Measurements from ENCODE around the gene MAL.
"Not testable (repeated sequence)": the region's sequence is repeated elsewhere in the genome, so short reads cannot be mapped to it uniquely, and the experiment has no call there.

MAL gene

DNA sequence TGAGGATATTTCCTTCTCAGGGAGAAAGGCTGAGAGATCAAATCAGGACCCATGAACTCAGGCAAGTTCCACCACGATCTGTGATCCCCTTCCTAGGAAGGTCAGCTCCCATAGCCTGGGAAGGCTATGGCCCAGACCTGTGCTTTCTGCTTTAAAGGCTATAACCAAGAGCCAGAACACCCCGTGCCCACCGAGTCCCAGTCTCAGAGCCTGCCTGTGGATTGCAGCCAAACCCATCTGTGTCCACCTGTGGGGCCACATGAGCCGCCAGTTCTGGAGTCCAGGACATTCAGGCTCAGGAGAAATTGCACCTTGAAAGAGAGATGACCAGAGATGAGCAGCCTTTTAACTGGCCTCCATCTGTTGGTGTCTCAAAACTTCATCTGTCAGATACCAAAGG is 46.9 kb downstream of the MAL start:
- no peak for DNase-seq

DNA sequence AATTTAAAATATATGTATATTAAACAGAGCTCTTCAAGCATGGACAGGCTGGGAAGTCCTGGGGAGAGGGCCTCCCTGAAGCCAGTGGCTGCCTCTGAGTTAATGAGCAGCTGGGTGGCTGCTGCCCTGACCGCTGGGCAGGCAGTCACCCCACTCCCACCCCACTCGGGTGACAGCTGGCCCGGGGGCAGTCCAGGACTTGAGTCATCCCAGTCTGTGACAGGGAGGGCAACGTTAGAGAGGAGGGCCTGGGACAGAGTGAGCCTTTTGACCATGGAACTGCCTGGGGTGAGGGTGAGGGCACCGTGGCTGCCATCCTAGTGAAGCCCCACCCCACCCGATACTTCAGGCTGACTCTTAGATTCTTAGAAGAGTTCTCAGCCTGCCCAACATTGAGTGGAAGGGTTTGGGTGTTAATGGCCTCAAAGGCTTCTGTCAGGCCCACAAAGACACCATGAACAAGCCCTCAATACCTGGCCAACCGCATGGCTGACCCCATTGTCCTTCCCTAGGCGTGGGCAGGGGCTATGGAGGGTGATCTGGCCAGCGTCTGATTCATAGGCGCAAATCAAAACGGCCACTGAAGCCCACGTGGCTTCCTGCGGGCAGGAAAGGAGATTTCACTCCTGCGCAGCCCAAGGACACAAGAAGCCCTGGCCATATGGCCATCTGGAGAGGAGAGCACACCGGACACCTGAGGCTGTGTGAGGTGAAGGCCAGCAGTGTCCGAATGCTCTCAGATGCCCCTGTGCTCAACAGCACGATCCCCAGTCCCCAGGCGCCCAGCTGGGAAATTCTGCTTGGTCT is 48.6 kb downstream of the MAL start:
- no peak for DNase-seq

DNA sequence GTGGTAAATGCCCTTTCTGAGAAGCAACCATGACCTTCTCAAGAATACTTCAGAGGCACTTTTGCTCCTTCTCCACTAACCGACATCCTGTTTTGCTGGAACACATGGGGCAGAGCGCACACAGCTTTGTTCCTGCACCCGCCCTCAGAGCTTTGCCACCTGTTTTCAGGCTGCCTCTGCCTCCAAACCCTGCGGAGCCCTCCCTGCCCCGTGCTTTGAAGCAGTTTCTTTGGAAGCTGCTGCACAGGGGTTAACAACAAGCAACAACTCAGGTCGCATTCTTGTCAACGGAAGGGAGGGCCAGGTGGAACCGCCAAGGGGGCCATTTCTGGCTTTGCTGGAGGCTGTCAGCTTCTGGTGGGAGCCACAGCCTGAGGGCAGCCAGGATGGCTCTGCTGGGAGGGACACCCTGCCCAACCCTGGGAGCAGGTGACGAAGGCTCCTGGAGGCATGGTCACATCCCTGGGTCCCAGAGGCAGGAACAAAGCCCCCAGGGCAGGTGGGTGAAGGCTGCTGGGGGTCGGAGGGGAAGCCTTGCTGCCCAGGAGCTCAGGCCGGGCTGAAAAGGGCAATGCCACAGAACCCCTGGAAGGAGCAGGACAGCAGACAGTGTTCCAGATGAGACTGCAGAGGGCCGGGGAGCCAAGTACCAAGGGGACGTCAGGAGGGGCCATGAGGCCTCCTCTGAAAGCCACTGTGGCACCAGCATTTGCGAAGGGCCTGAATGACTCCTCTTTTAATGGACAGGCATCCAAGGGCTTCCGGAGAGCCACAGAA is 49.3 kb downstream of the MAL start:
- peak; percentile 75 for DNase-seq

DNA sequence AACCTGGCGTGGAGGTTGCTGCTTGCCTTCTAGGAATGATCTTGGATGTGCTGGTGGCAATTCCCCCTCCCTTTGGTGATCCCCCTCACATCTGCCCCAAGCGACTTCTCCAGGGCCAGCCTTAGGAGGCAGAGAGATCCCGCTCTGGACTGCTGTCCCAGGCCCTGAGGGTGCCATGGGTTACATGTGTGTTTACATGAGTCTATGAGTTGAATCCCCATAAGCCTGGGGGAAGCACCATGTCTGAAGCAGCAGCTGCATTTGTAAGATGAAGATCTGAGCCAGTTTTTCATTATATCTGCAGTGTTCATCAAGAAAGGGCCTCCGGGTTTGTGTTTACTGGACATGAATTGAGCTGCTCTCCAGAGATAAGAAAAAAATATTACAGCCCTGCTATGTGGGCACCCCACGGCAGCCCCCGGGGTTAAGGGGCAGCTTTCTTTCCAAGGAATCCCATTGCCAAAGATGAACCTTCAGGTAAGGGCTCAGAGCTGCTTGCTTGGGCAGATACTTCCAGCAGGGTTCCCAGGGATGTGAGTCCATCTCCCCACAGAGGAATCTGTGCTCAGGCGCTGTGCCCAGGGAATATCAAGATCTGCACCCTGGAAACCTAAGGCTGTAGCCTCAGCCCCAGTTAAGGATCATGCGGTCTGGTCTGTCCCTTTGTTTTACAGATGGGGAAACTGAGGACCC is 50.1 kb downstream of the MAL start:
- no peak for DNase-seq

DNA sequence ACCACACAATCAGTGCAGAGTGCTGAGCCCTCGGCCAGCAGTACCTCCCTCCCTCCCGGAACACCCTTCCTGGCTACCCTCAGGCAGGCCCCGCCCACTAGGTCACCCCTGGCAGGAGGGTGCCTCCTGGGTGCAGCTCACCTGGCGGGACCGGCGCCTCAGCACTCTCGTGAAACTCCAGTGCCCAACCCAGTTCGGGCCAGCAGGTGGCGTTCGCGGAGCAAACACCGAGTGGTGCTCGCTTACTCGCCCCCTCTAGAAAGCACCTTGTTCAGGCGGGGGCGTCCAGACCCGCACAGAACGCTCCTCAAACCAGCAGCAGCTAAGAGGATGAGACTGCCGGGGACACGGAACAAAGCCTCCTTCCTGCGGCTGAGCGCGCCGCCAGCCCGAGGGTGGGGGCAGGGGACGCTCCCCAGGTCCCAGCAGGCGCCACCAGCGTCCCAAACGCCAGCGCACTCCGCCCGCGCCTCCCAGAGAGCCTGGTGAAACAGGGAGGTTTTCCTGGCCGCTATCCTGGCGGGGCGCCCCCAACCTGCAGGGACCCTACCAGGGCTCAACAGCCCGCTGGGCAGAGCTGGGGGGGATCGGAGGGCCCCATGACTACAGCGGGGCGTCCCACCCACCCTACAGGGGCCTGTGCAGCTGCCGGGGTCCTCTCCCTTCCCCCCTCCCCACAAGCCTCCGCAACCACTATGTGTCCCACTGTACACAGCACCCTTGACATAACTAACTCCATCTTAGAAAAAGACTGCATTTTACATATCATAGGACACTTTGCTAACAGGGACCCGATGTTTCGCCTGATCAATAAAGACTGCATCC is 51.4 kb downstream of the MAL start:
- peak; percentile 91 for DNase-seq

DNA sequence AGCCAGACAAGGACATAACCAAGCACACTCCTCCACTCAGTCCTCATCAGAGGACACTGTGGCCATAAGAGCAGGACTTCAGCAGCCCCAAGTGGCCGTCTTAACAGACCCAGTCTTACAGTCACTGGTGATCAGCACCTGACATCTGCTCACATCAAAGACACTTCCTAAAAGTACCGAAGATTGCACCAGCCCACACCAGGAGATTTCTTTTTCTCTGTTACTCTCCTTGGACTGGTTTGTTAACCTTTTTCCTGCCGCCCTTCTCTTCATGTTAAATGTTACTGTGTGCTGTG is 52.0 kb downstream of the MAL start:
- DNase-seq = no peak

DNA sequence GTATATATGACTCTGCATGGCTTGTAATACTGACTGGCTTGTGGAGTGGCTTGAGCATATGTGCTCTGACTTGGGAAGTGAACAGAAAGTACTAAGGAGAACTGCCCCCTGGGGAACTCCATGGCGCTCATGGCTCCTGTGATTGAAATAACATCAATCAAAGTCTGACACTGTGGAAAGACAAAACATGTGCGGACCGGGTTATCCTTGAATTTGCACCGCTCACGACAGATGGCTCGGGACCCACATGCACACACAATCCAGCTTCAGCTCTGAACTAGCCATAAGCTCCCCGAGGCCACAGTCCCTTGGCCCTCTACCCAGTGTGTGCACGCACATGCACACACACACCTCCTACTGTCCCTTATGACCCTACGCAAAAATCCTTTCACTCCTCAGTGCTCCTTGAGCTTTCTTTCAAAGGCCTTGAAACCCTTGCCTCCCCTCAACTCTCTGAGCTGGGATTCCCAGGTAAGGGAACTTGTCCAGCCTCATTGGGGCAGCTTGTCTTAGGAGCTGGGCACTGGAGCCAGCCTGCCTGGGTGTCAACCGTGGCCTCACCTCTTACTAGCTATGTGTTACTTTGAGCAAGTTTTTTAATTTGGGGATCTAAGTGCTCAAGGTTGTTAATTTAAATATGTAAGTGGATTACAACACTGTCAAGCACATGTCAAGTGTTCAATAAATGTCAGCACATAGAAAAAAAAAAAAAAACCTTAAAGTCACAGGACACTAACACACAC is 52.5 kb downstream of the MAL start:
- DNase-seq = no peak

DNA sequence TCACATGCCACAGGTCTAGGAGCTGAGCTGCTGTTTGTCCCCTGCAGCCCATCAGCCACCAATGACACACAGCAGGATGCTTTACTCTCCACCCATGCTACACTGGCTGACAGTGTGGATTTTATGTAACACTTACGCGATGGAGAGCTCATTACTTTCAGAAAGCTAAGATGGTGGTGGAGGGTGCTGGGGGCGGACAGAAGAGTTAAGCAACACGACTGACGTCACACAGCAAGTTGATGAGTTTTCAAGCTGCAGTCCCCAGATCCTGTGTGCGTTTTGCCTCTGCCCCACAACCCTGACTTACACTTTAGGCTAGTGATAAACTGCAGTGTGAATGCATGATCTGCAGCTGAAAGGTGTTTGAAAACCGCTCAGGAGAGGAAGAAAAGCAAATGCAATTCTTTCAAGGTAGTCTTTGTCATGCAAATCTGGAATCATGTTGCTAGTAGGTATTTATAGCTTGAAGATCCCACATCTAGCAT is 53.7 kb downstream of the MAL start:
- no peak for DNase-seq

DNA sequence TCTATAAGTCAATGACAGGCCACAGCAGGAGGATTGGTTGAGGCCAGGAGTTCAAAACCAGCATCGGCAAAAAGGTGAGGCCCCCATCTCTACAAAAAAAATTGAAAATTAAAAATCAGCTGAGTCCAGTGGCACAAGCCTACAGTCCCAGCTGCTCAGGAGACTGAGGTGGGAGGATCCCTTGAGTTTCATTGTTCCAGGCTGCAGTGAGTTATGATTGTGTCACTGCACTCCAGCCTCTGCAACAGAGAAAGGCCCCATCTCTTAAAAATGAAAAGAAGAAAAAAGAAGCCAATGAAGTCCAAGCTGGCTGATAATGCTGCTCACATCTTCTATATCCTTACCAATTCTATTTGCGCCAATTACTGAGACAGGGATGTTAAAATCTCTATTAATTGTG is 57.0 kb downstream of the MAL start:
- no peak for DNase-seq

DNA sequence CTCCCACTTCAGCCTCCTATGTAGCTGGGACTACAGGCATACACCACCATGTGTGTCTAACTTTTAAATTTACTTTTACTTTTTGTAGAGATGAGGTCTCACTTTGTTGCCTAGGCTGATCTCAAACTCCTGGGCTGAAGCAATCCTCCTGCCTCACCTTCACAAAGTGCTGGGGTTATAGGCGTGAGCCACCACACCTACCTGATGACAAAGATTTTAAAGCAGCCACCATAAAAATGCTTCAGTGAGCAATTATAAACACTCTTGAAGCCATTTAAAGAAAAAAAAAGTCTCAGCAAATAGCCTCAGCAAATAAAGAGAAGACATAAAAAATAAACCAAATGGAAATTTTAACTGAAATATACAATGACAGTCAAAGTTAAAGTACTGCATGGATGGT is 60.5 kb downstream of the MAL start:
- DNase-seq = no peak

DNA sequence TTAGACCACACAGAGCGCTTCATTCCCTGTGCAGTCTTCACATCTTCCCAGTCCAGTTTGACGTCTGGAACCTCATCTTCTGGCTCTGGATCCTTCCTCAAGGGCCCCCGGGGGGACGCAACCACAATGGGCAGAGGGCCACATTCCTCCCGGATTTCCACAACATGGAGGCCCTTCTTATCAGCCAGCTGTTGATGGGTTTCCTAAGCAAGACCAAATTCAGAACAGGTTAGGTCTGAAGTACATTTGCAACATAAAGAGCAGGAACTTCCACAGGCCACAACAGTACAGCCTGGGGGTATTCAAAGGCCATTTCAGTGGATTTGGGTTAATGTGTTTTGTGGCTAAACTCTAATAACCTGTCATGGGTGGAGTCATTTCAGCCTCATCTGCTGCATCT is 61.9 kb downstream of the MAL start:
- DNase-seq = no peak

DNA sequence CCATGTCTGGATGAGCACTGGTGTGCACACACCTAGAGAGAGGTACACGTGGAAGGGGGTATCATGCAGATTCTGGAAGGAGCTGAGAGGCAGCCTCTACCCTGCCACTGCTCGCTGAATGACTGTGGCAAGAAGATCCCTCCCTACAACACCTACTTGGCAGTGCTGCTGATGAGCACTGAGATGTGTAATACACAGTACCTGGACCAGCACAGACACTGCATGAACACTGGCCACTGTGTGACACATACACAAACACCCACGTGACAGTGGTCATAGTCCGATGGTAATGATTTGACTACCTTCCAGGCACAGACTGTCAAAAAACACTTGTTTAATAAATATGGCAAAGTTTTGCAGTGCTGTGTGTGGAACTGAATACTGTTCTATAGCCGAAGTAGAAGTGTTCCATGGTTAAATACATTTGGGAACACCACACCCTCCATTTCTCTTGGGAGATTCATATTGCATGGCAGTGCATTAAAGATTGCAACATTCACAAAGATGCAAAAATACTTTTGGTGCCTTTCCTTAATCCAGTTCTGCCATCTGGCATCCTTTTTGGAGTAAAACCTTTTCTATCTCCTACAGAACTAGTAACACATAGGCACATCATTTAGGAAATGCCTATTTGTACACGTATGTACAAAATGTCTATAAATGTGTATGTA is 66.5 kb downstream of the MAL start:
- DNase-seq = no peak

DNA sequence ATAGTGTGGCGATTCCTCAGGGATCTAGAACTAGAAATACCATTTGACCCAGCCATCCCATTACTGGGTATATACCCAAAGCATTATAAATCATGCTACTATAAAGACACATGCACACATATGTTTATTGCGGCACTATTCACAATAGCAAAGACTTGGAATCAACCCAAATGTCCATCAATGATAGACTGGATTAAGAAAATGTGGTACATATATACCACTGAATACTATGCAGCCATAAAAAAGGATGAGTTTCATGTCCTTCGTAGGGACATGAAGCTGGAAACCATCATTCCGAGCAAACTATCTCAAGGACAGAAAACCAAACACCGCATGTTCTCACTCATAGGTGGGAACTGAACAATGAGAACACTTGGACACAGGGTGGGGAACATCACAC is 72.8 kb downstream of the MAL start:
- DNase-seq = not testable (repeated sequence)

DNA sequence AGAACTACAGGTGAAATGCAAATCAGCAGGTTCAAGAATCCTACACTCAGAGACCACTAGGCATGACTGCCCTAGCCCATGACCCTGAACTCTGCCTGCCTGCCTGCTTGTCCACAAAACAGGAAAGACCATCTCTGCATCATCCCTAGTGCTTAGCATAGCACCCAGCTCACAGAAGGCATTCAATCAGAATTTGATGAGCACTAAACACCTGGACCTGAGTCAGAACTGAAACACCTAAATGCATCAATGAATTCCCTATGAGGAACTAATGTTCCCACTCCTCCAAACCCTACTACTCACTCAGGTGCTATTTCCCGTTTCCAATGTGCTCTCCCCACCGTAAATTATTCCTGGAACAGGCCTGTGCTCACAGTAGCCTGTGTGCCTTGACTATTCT is 74.4 kb downstream of the MAL start:
- DNase-seq = no peak

Data from activated effector memory CD4-positive, alpha-beta T cell treated with Interleukin-2 at 50 U/mL for 16 hours (primary cell).